HG02798 (cell line): ENCODE measurements around the gene MED12.

Source experiments
- ATAC-seq: cut with Tn5 transposase; IDR thresholded peaks from one replicate; pipeline ENCODE4 v1.9.1; 2021; ENCODE audit warnings: mild to moderate bottlenecking; ENCODE audit not compliant: unreplicated experiment, poor library complexity

The MED12 gene

GRCh38 chrX:71106427-71106826 is 12.0 kb upstream of the MED12 start, which contains the start of gene CXorf65:
Gene CXorf65 (minus strand): TSS chrX:71106740. CDS start chrX:71106556, 184 bp downstream.
- ATAC-seq, result no peak

GRCh38 chrX:71107245-71107644 is 11.2 kb upstream of the MED12 start:
- ATAC-seq, result no peak

GRCh38 chrX:71107762-71108360 is 10.5 kb upstream of the MED12 start:
- ATAC-seq, result no peak

- ATAC-seq, result no peak
Observed at GRCh38 chrX:71109051-71109450, 9.3 kb upstream of the MED12 start.

GRCh38 chrX:71111141-71111843 is 7.1 kb upstream of the MED12 start, which contains the start of gene IL2RG:
Gene IL2RG (minus strand): TSS chrX:71111577. CDS start chrX:71111539, 38 bp downstream.
- ATAC-seq, result peak; percentile 95

GRCh38 chrX:71111921-71112431 is 6.4 kb upstream of the MED12 start:
- peak; percentile 13 for ATAC-seq

- ATAC-seq, result no peak
Observed at GRCh38 chrX:71117358-71117757, 1.0 kb upstream of the MED12 start.

DNA sequence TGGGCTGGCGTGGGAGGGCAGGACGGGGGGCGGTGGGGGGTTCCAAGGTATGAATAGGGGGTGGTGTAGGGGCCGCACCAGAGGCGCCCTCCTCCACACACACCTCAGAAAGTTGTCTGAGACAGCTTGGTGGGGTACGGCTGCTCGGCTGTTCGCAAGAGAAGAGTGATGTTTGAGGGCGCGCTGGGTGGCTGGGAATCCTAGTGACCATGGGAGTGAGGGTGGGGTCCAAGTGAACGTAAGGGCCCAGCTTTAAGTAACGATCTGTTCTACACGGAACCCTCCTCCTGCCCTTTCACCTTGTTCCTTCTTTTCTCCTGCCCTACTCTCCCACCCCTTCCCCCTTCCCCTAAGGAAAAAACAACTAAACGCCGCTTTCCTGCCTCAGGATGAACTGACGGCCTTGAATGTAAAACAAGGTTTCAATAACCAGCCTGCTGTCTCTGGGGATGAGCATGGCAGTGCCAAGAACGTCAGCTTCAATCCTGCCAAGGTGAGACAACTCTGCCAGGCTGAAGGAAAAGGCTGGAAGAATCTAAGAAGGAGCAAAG is 664 bp downstream of the MED12 start:
- ATAC-seq, result peak; percentile 11

GRCh38 chrX:71128166-71128833 is 9.9 kb downstream of the MED12 start:
- no peak for ATAC-seq

- no peak for ATAC-seq
Observed at GRCh38 chrX:71128915-71129765, 10.7 kb downstream of the MED12 start.

- ATAC-seq, result no peak
Observed at GRCh38 chrX:71131510-71131909, 13.1 kb downstream of the MED12 start.

- no peak for ATAC-seq
Observed at GRCh38 chrX:71140440-71140839, 22.0 kb downstream of the MED12 start.

- no peak for ATAC-seq
Observed at GRCh38 chrX:71143508-71143907, 25.1 kb downstream of the MED12 start.

DNA sequence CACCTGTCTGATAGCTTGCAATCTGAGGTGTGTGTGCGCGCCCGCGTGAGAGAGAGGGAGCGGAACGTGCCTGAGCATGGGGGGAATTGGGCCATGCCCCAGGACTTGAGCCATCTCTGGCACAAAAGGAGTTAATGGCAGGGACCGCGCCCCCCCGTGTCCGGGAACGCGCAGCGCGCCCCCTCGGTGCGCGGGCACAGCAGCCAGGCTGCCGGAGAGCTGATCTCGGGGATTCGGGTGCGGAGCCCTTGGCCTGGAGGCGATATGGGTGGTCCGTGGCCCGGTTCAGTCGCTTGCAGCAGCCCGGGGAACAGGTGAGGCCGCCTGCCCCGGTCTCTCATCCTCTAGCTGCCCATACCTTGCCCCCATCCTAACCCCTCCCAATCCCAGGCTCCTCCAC is 26.3 kb downstream of the MED12 start, which contains the start of gene NLGN3:
NLGN3 (plus strand) TSS at position 191 of the 400 bp plus-strand sequence. CDS start 2,909 bp downstream, outside the sequence.
- ATAC-seq, result no peak

DNA sequence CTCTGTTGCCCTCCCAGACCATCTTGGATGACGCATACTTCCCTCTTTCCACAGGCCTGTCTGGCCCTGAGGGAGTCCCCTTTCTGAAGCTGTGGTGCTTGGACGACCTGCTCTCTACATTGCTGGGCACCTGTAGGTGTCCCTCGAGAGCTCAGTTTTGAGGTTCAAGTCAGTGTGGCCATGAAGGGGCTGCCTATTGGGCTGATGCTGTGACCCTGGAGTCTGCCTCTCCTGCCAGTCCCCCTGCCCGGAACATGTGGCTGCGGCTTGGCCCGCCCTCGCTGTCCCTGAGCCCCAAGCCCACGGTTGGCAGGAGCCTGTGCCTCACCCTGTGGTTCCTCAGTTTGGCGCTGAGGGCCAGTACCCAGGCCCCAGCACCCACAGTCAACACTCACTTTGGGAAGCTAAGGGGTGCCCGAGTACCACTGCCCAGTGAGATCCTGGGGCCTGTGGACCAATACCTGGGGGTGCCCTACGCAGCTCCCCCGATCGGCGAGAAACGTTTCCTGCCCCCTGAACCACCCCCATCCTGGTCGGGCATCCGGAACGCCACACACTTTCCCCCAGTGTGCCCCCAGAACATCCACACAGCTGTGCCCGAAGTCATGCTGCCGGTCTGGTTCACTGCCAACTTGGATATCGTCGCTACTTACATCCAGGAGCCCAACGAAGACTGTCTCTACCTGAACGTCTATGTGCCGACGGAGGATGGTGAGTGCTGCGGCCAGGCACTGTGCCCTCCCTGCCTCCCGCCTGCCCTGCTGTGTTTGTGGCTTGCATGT is 29.3 kb downstream of the MED12 start:
- no peak for ATAC-seq

GRCh38 chrX:71148278-71148663 is 29.9 kb downstream of the MED12 start:
- no peak for ATAC-seq

DNA sequence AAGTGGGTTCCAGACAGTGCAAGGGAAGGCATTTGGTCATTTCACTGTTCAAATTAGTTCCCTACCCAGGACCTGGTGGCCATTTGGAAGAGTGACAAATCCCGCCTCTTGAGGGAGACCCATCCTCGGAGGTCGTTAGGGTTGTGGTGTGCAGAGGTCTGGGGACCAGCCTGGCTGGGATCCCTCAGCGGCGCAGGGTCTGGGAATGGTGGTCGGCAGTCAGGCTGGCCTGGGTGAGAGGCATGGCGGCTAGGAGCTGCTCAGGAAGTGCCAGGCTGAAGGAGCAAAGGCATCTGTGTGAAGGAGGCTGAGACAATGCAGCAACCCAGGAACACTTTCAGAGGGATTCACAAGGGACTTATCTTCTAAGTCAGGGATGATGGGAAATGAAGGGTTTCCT is 33.0 kb downstream of the MED12 start:
- ATAC-seq, result no peak

DNA sequence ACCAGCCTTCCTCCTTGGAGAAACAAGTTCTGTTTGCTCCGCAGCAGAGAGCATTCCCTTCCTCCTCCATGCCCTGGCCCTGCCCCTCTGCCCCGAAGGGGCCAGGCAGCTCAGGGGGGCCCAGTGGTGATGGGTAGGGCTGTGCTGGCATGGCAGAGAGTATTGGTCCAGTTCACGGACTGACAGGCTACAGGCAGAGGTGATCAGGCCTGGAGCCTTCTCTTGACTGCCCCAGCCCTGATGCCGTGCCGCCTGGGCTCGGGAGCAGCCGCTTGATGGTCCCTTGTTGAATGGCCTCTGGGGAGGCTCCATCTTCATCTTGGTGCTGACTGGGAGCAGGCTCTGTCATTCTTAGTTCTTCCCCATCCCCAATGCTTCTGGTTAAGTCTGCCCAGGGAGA is 35.8 kb downstream of the MED12 start:
- ATAC-seq, result no peak

- ATAC-seq, result no peak
Observed at GRCh38 chrX:71154641-71155040, 36.2 kb downstream of the MED12 start.
